Measurements from ENCODE around the gene TMEM94.
"Not testable (repeated sequence)": the region's sequence is repeated elsewhere in the genome, so short reads cannot be mapped to it uniquely, and the experiment has no call there.

TMEM94 gene

DNA sequence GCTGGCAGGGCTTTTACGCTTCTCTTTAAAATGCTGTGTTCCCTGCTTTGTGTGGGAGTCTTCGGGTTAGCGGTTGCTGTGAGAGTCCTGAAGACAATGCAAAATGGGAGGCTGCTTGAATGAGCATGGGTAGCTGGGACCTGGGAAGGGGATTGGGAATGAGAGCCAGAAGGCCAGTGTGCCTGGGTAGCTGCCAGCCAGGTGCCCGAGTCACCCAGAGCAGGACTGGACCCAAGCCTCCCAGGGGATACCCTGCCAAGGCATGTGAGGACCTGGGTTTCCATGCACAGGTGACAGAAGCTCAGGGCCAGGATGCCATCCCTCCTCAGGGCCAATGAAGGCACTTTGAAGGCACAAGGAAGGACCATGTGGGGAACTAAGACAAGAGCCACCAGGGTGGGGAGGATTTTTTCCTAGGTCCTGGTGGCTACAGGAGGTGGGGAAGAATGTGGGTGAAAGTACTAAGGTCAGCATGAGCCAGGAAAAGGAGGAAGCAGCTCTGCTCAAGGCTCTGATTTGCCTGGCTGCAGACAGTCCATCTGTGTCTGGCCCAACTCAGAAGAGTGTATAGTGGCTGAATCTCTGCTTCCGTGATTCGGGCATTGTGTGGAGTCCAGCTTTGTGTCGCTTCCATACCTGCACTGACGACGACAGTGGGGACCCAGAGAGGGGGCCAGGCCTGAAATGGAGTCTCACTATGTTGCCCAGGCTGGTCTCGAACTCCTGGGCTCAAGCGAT is 20.5 kb downstream of the TMEM94 start:
- no peak overlapping the region for H3K9ac ChIP-seq
- H3K4me3 ChIP-seq (ENCODE audit: low read depth, low read length): no peak overlapping the region
- no peaks in the 10 kb centered on the region for H3K27me3 ChIP-seq (ENCODE audit: control insufficient read depth, insufficient read depth, low read length)
- TF ChIP-seq, protein P1, sequence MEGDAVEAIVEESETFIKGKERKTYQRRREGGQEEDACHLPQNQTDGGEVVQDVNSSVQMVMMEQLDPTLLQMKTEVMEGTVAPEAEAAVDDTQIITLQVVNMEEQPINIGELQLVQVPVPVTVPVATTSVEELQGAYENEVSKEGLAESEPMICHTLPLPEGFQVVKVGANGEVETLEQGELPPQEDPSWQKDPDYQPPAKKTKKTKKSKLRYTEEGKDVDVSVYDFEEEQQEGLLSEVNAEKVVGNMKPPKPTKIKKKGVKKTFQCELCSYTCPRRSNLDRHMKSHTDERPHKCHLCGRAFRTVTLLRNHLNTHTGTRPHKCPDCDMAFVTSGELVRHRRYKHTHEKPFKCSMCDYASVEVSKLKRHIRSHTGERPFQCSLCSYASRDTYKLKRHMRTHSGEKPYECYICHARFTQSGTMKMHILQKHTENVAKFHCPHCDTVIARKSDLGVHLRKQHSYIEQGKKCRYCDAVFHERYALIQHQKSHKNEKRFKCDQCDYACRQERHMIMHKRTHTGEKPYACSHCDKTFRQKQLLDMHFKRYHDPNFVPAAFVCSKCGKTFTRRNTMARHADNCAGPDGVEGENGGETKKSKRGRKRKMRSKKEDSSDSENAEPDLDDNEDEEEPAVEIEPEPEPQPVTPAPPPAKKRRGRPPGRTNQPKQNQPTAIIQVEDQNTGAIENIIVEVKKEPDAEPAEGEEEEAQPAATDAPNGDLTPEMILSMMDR (IDR thresholded peaks at IDR 0.05): no peak
- H3K27ac ChIP-seq: no peak overlapping the region
- H3K9me3 ChIP-seq (ENCODE audit: control insufficient read depth, low read length): no peaks in the 10 kb centered on the region
- H3K4me2 ChIP-seq (ENCODE audit: low read length): no peak overlapping the region
- peaks cover 23% of the 10 kb centered on the region for H3K79me2 ChIP-seq
- H3K36me3 ChIP-seq (ENCODE audit: control insufficient read depth, insufficient read depth, low read length): no peaks in the 10 kb centered on the region
- peaks cover 6% of the 10 kb centered on the region for H3K4me1 ChIP-seq
- no peak overlapping the region for H2AFZ ChIP-seq

DNA sequence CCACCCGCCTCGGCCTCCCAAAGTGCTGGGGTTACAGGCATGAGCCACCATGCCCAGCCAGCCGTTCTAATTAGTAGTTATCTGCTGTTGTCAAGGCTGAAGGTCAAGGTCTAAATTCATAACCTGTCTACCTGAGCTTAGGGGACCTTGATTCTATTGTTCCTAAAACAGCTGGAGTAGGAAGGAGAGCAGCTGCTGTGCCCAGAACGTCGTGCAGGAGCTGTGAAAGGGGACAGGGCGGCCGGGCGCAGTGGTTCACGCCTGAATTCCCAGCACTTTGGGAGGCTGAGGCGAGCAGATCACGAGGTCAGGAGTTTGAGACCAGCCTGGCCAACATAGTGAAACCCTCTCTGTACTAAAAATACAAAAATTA is 21.0 kb downstream of the TMEM94 start:
- not testable (repeated sequence) for H3K36me3 ChIP-seq (ENCODE audit: control insufficient read depth, insufficient read depth, low read length); H3K9ac ChIP-seq; H3K9me3 ChIP-seq (ENCODE audit: control insufficient read depth, low read length); H3K4me1 ChIP-seq; H3K27ac ChIP-seq; H3K4me2 ChIP-seq (ENCODE audit: low read length); H3K4me3 ChIP-seq (ENCODE audit: low read depth, low read length); H3K27me3 ChIP-seq (ENCODE audit: control insufficient read depth, insufficient read depth, low read length); H2AFZ ChIP-seq
- peaks cover 23% of the 10 kb centered on the region for H3K79me2 ChIP-seq

DNA sequence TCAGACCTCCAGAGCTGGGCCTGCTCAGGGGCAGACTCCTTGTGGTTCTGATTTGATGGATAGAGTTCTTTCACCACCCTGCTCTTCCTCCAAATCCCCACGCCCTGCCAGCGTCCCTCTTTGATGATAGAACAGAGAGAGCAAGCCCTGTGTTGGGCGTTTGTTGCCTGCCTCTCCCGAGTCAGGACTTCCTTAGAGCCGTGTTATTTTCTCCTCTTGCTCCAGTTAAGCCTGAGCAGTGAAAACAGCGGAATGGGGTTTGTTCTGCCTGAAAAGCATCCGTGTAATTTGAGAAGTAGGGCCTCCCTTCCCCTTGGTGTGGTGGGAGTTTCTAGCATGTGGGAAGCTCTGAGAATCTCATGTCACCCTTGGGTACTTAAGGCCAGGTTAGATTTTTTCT is 22.1 kb downstream of the TMEM94 start:
- H3K4me1 ChIP-seq: peaks cover 6% of the 10 kb centered on the region

DNA sequence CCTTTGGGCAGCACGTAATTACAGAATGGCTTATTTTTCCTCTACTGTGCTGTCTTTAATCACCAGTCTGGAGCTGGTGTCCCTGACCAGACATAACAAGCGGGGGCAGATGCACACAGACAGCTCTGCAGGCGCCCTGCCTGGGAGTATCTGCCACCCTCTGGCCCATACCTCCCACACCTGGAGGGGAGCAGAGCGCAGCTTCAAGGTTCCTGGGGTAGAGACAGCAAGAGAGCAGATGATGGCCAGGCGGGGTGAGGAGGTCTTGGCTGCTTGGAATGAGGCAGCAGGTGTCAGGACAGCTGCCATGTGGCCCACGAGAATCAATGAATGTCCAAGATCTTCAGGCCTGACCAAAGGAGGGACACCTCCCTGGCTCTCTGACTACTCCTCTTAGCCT is 23.8 kb downstream of the TMEM94 start:
- Histone ChIP-seq H3K4me1 (peaks cover 6% of the 10 kb centered on the region), H2AFZ (no peak overlapping the region), H3K27ac (no peak overlapping the region), H3K79me2 (peaks cover 27% of the 10 kb centered on the region), H3K9me3 (ENCODE audit: control insufficient read depth, low read length) (no peaks in the 10 kb centered on the region), H3K27me3 (ENCODE audit: control insufficient read depth, insufficient read depth, low read length) (no peaks in the 10 kb centered on the region), H3K4me2 (ENCODE audit: low read length) (no peak overlapping the region), H3K9ac (no peak overlapping the region), H3K4me3 (ENCODE audit: low read depth, low read length) (no peak overlapping the region), H3K36me3 (ENCODE audit: control insufficient read depth, insufficient read depth, low read length) (no peaks in the 10 kb centered on the region)
- TF ChIP-seq, protein P1 (IDR thresholded peaks at IDR 0.05): no peak

More for the DNA sequence above, 22.1 kb downstream of the TMEM94 start:
- Histone ChIP-seq H3K36me3 (ENCODE audit: control insufficient read depth, insufficient read depth, low read length) (no peaks in the 10 kb centered on the region), H3K9me3 (ENCODE audit: control insufficient read depth, low read length) (no peaks in the 10 kb centered on the region), H3K9ac (no peak overlapping the region), H2AFZ (no peak overlapping the region), H3K27ac (no peak overlapping the region), H3K79me2 (peaks cover 23% of the 10 kb centered on the region), H3K27me3 (ENCODE audit: control insufficient read depth, insufficient read depth, low read length) (no peaks in the 10 kb centered on the region), H3K4me3 (ENCODE audit: low read depth, low read length) (no peak overlapping the region), H3K4me2 (ENCODE audit: low read length) (peak overlapping the region; percentile 17)
- TF ChIP-seq, protein P1 (IDR thresholded peaks at IDR 0.05): no peak

DNA sequence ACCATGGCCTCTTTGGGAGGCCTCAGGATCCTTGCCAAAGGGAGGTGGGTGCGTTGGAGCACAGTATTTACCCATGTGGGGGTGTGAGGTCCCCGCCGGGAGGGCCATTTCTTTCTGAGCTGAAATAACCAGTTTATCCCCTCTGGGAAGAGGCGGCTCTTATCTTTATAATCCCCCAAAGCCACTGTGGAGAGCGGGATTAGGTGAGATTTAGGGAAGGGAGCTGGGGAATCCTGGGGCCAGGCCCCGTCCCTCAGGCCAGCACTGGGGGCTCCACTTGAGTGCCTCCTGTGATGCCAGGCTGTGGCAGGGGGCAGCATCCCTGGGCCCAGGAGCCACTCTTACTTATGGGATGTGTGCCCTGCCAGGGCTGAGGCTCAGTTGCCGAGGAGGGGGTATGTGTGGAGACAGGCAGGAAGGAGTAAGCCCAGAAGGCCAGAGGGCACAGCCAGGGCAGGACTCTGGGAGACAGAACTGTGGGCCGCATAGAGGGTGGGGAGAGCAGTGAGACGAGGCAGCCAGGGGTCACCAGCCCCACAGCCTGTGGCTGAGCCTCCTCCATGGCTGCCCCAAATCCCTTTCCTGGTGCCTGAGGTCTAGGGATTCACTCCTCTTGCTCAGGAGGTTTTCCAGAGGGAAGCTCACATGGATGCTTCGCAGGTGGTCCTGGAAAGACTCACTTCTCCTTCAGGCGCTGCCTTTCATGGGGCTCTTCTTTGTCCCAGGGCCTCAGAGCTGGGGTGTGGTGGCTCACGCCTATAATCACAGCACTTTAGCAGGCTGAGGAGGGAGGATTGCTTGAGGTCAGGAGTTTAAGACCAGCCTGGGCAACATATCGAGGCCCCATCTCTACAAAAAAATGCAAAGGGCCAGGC is 25.0 kb downstream of the TMEM94 start:
- no peaks in the 10 kb centered on the region for H3K27me3 ChIP-seq (ENCODE audit: control insufficient read depth, insufficient read depth, low read length)
- H3K4me1 ChIP-seq: no peaks in the 10 kb centered on the region
- no peak overlapping the region for H3K4me2 ChIP-seq (ENCODE audit: low read length)
- no peak overlapping the region for H3K27ac ChIP-seq
- H3K9ac ChIP-seq: no peak overlapping the region
- H3K9me3 ChIP-seq (ENCODE audit: control insufficient read depth, low read length): no peaks in the 10 kb centered on the region
- H3K36me3 ChIP-seq (ENCODE audit: control insufficient read depth, insufficient read depth, low read length): no peaks in the 10 kb centered on the region
- TF ChIP-seq, protein P1 (IDR thresholded peaks at IDR 0.05): no peak
- peaks cover 27% of the 10 kb centered on the region for H3K79me2 ChIP-seq
- no peak overlapping the region for H3K4me3 ChIP-seq (ENCODE audit: low read depth, low read length)
- H2AFZ ChIP-seq: no peak overlapping the region
